ENCODE data around the gene ATP8A2. TPM values are rescaled to one million over a fixed set of nuclear protein-coding genes. Genes with fewer than 3 reads are reported as not detected.

The ATP8A2 gene
- polyA plus RNA-seq, 4 donors = 5.5 to 7.4 (median 5.6) TPM

DNA sequence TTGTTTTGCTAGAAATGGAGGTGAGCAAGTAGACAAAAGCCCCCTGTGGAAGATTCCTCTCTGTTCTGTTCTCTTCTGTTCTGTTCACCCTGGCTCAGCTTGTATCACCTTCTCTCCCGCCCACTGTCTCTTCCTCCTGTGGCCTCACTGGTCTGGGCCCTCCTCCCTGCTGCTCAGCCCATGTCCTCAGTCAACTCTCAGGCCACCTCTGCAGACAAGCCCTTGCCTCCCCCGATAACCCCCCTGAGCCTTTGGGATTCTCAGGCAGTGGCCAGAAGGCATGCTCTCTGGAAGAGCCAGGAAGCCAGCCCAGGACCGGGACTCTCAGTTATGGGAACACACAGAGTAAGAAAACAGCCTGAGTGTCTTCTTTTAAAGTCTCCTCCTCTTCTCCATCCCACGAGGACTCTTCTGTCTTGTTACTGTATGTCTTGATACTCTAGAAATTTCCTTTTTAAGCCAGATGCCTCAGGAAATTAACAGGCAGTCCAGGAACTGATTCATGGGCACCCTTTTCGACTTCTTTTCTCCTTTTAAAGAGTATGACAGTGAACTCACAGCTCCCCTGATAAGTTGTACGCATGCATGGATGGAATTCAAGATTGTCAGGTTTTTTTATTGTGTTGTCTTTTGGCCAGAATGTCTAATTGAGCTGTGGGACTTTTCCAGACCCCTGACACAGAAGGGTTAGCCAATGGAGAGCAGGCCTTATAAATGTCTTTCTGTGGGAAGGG, 646.3 kb downstream of the ATP8A2 start:
- DNase-seq (ENCODE audit: low read depth in 4 of 4, low spot score in 3 of 4) = no peak

DNA sequence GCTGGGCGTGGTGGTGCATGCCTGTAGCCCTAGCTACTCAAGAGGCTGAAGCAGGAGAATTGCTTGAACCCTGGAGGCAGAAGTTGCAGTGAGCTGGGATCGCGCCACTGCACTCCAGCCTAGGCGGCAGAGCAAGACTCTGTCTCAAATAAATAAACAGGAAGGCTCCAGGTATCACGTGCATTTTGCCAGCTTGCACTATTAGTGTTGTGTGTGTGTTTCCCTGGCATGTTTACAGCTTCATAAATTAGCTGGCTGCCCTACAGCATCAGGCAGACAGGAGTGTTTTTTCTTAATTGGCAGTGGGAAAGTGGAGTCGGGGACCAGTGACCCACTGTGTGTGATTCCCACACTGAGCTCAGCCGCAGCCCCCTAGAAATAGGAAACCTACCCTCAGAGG, 647.5 kb downstream of the ATP8A2 start:
- no peak for DNase-seq (ENCODE audit: low read depth in 4 of 4, low spot score in 3 of 4)

GRCh38 chr13:26019881-26020870, 648.4 kb downstream of the ATP8A2 start:
- DNase-seq (ENCODE audit: low read depth in 4 of 4, low spot score in 3 of 4) = no peak

- DNase-seq (ENCODE audit: low read depth in 4 of 4, low spot score in 3 of 4) = no peak
Observed at GRCh38 chr13:26020891-26021290, 649.1 kb downstream of the ATP8A2 start.

GRCh38 chr13:26021516-26021915, 649.7 kb downstream of the ATP8A2 start:
- DNase-seq (ENCODE audit: low read depth in 4 of 4, low spot score in 3 of 4) = no peak

DNA sequence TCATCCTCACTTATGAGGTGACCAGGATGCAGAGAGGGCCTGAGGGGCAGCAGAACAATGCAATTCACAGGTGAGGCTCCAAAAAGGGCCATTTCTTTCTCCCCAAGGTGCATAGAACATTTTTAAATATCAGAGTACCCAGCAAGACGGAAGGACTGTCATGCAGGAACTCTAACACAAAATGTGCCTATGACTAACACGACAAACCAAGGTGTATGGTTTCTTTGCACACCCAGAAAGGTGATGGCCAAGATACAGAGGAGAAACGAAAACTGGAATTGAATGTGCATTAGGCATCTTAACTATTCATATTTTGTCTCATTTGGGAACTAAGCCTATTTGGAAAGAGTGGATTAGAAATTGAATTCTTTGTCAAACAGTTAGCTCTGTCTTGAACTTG, 650.2 kb downstream of the ATP8A2 start:
- no peak for DNase-seq (ENCODE audit: low read depth in 4 of 4, low spot score in 3 of 4)

DNA sequence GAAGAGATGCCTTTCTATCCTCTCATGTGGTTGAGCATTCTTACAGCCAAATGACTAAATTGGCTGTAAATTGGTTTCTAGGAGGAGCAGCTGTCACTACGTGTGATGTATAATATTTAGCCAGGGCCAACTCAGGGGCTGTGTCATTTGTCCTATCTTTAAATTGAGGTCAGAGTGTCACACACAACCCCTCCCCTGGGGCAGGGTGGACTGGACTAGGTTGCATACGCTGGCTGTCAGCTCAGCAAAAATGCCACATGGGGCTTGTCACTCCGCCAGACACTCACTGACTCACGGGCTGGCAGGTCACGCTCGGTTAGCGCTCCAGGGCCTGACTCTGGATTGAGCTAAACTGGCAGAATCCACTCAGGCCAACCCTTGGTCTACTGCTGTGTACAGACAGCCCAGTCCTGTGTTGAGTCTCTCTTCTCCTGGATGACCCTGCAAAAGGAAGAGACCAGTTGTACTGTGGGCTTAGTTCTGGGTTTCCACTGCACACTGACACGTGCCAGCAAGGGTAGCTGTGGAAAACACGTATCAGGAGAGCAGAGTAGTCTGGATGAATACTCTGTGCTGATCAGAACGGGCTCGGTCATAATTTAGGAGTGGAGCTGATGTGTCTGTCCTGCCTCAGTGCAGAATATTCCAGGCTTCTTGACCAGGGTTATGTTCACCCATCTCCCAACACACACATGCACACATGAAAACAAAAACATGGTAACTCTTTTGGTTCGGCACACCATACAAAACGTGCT, 650.9 kb downstream of the ATP8A2 start:
- DNase-seq (ENCODE audit: low read depth in 4 of 4, low spot score in 3 of 4) = no peak

DNA sequence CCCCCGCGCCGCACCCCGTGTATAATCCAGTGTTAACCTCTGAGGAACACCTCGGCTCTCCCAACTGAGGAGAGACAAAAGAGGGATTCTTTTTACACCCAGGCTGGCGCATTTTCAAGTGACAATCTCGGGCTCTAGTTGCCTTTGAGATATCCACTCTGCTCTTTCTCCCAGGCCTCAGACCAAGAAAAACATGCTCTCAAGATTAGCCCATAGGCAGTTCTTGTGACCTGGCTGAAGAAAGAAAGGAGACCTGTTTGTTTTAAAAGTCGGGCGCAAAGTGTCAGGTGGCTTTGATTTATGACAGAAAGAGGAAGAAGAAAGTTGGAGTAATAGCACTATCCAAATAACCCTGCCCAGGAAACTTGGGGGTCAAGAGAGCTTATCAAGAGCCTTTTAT, 652.8 kb downstream of the ATP8A2 start:
- DNase-seq (ENCODE audit: low read depth in 4 of 4, low spot score in 3 of 4) = no peak

- no peak for DNase-seq (ENCODE audit: low read depth in 4 of 4, low spot score in 3 of 4)
Observed at GRCh38 chr13:26025196-26025595, 653.4 kb downstream of the ATP8A2 start.

GRCh38 chr13:26025771-26026170, 654.0 kb downstream of the ATP8A2 start:
- no peak for DNase-seq (ENCODE audit: low read depth in 4 of 4, low spot score in 3 of 4)

- no peak for DNase-seq (ENCODE audit: low read depth in 4 of 4, low spot score in 3 of 4)
Observed at GRCh38 chr13:26026211-26026610, 654.4 kb downstream of the ATP8A2 start.

DNA sequence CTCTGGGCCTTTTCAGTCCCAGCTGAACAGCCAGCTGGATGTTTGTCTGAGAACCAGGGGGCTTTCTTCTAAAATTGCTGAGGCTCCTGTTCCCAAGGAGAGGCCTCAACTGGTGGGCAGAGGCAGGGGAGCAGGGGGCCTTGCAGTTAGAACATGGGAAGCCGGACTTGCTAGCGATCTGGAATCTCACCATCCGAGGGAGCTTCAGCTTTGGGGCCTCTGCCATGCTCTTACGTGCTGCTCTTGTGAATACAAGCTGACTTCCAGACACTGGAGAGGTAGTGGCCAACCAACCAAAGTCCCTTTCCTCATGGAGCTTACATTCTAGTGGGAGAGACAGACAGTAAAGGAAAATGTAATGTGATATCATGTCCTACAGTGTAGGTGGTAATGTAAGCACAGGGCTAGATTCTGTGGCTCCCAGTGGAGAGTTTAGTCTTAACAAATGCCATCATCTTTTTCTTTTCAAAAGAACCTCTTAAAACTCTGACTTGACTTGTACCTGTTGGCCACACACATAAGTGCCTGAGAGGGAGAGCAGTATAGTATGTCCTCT, 657.9 kb downstream of the ATP8A2 start:
- DNase-seq (ENCODE audit: low read depth in 4 of 4, low spot score in 3 of 4) = no peak

DNA sequence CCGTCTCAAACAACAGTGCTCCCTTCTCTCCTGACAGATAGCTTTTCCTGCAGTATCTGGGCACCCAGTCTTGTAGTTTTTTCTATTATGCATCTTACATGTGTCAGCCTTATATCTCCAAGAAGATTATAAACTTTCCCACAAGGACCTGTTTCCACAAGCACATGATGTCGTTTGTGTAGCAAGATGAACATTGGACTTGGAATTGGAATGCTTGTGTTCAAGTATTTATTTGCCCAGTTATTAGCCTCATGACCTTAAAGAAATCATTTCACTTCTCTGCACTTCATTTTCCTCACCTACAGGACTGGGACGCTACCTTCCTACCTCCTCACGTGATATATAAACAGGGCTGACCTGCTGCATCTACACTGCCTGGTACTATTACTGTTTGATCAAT, 658.6 kb downstream of the ATP8A2 start:
- no peak for DNase-seq (ENCODE audit: low read depth in 4 of 4, low spot score in 3 of 4)

GRCh38 chr13:26034018-26034417, 662.2 kb downstream of the ATP8A2 start:
- DNase-seq (ENCODE audit: low read depth in 4 of 4, low spot score in 3 of 4) = no peak

GRCh38 chr13:26036383-26036782, 664.6 kb downstream of the ATP8A2 start:
- no peak for DNase-seq (ENCODE audit: low read depth in 4 of 4, low spot score in 3 of 4)

DNA sequence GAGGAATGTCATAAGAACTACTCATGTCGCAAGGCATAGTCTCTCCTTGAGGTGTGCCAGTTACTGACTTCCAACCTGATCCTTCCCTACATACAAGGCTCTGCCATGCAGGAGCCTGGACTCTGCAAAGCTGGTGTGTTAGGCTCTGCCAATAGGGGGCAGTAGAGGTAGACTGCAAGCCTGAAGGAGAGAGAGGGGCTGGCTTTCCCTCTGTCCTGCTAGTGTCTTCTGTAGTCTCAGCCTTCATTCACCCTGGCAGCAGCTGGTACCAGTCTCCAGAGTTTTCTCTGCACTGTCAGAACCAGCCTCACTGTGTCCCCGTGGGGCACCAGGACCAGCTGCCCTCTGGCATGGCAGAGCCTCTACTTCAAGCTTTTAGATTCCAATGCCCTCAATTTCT, 665.5 kb downstream of the ATP8A2 start:
- DNase-seq (ENCODE audit: low read depth in 4 of 4, low spot score in 3 of 4) = no peak

GRCh38 chr13:26038931-26039475, 667.2 kb downstream of the ATP8A2 start:
- no peak for DNase-seq (ENCODE audit: low read depth in 4 of 4, low spot score in 3 of 4)

DNA sequence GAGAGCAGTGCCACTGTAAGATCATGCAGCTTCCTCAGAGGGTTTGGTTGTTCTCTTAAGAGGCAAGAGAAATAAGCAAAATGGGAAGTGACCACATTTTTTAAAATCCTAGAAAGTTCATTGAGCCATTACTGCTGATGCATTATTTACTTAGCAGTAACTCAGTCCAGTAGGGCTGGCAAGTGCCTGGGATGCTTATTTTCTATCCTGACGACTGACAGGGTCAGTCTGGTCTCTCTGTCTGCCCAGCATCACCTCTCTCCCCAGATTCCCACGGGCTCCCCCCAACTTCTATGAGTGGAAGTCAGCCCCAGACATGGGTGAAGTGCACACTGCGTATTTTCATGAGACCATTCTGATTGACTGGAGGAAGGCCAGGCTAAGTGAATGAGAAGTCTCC, 669.7 kb downstream of the ATP8A2 start:
- no peak for DNase-seq (ENCODE audit: low read depth in 4 of 4, low spot score in 3 of 4)

- DNase-seq (ENCODE audit: low read depth in 4 of 4, low spot score in 3 of 4) = no peak
Observed at GRCh38 chr13:26042785-26043184, 671.0 kb downstream of the ATP8A2 start.

DNA sequence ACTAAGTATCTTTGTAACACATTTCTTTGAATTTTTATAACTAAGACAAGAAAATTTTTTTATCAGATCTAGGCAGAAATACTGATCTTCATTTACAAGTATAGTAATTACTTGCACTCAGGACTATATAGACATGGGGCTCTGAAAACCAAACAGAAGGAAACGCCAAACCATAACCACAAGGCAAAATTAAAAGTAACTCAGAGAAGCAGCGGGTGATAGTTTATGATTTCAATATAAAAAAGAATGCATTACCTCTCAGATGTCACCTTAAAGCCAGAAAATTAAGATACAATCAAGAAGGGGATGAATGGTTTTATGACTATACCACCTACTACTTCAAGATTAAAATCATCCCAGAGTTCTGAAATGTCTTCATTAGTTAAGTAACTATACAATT, 673.4 kb downstream of the ATP8A2 start:
- no peak for DNase-seq (ENCODE audit: low read depth in 4 of 4, low spot score in 3 of 4)

All from right renal pelvis (tissue), 4 donors.